ENCODE measurements around the gene IMMP2L.

The IMMP2L gene

DNA sequence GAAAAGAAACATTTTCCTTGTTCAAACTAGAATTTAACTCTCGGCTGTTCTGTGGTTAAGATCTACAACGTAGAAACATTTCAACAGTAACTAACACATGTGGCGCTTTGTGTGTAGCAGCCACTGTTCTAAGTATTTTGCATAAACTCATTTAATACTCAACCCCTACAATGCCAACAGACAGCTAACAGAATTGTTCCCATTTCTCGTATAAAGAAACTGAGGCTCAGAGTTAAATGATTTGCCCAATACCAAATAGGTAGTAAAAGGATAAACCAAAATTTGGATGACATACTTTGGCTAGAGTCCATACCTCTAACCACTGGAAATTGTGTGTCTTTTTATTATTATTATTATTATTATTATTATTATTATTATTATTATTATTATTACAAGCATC, 543.8 kb downstream of the IMMP2L start:
- DNase-seq: no peak

DNA sequence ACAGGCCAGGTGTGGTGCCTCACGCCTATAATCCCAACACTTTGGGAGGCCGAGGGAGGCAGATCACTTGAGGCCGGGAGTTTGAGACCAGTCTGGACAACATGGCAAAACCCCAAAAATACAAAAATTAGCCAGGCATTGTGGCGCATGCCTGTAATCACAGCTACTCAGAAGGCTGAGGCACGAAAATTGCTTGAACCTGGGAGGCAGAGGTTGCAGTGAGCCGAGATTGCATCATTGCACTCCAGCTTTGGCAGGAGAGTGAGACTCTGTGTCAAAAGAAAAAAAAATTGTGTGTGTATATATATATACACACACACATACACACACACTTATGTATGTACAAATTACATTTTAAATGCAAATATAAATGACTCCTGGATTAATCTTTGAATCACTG, 548.2 kb downstream of the IMMP2L start:
- no peak for DNase-seq

DNA sequence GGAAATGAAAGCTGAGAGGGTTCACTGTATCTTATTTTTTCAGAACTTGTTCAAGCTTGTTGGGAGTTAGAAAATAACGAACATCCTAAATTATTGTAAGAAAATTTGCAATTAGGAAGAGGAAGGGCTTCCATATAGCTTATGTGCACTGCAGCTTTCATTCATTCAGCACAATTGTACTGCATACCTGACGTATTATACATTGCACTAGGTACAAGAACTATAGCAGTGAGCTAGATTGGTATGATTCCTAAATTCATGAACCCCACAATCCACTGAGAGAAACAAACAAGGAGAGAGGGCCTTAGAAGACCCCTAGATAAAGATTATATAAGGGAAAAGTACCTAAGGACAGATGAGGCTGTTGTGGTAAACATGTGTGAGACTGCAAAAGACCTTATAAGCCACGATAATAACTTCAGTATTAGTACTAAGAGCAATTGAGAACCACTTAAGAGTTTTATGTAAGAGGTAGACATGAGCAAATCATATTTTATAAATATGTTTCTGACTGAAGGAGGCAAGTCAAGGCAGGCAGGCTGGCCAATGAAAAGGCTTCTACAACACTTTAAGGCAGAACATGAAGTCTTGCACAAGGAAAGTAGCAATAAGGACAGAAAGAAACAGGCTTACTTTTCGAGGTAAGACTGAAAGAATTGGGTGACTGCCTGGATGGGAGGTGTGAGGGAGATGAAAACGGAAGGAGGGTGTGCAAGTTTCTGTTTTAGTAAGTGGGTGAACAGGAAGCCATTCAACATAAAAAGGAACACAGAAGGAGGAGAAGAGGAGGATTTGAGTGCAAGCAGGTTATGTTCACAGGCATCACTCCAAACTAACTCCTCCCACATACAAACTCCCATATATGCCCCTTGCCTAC, 549.3 kb downstream of the IMMP2L start:
- DNase-seq: no peak

- DNase-seq: no peak
Observed at GRCh38 chr7:111012149-111012548, 550.1 kb downstream of the IMMP2L start.

- no peak for DNase-seq
Observed at GRCh38 chr7:111011520-111011919, 550.8 kb downstream of the IMMP2L start.

GRCh38 chr7:111010798-111011197, 551.5 kb downstream of the IMMP2L start:
- DNase-seq: no peak

GRCh38 chr7:111009526-111010040, 552.7 kb downstream of the IMMP2L start:
- no peak for DNase-seq

GRCh38 chr7:111006691-111007090, 555.6 kb downstream of the IMMP2L start:
- no peak for DNase-seq

- no peak for DNase-seq
Observed at GRCh38 chr7:111006040-111006439, 556.3 kb downstream of the IMMP2L start.

GRCh38 chr7:111005445-111005844, 556.8 kb downstream of the IMMP2L start:
- no peak for DNase-seq

GRCh38 chr7:111004310-111004901, 557.9 kb downstream of the IMMP2L start:
- no peak for DNase-seq

DNA sequence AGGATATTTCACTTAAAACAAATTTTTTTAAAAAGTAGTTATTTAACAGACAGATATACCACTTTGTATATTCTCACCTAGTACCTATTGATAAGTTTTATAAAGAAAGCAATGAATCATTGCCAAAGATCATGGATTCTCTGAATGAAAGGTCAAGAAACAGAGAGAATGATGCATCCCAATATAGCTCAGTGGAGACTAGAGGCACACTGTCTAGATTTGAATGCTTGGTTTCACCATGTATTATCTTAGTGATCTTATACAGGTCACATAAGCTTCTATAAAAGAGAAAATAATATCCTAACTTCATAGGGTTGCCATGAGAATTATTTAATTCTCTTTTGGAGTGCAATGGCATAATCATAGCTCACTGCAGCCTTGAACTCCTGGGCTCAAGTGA, 558.4 kb downstream of the IMMP2L start:
- DNase-seq: no peak

- no peak for DNase-seq
Observed at GRCh38 chr7:110994028-110994967, 568.0 kb downstream of the IMMP2L start.

DNA sequence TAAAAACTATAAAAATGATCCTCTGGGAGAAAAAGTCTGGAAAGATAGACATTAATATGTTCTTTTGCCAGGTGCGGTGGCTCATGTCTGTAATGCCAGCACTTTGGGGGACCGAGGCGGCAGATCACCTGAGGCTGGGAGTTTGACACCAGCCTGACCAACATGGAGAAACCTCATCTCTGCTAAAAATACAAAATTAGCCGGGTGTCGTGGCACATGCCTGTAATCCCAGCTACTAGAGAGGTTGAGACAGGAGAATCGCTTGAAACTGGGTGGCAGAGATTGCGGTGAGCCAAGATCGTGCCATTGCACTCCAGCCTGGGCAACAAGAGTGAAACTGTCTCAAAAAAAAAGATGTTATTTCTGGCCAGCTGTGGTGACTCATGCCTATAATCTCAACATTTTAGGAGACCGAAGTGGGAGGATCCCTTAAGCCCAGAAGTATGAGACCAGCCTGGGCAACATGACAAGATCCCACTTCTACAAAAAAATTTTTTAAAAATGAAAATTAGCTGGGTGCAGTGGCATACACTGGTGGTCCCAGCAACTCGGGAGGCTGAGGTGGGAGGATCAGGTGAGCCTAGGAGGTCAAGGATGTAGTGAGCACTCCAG, 573.3 kb downstream of the IMMP2L start:
- DNase-seq: no peak

GRCh38 chr7:110988348-110988747, 573.9 kb downstream of the IMMP2L start:
- DNase-seq: no peak

DNA sequence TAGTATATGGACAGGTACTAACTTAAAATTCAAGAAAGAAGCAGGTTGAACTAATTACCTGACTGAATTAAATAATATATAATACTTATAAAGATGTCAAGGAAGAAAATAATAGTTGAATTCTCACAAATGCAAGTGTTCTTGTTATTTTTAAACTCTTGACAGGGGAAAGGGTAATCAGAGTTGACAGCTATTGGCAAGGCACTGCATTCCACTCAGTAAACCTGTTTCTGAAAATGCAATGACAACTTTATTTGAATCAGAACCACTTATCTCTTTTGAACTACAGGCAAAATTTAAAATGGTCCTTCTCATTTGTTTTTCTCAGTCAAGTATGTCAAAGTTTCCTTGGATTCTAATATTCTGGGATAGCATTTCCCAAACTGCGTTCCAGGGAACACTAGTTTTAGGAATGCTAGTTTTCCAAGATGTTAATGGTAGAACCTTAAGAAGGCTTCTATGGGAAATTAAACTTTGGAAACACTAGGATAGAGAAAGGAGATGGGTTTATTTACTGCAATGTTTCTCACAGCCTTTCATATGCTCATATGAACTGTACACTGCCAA, 575.1 kb downstream of the IMMP2L start:
- no peak for DNase-seq

DNA sequence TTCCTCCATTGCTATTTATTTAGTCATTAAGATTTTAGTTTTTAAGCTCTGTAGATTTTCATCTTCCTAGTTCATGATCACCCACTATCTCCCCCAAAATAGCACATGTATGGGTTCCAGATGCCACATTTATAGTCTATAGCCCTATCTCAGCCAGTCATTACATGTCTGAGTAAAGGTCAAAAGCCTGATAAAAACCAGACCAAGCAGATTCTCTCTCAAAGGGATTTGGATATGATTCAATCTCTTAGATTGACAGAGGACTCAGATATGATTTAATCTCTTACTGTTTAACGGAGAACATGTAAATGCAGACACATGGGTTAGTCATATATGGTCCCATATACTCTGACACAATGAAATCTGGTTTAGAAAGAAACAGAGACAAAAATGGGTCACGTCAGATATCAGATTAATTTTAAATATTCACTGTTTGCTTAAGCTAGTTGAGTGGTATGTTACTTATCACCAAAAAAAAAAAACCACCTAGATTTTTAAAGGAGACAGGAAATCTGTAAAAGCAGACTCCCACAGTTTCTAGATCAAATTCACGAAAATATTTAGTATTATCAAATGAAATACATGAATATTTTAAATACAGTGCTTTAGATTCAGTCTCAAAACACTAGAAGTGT, 578.4 kb downstream of the IMMP2L start:
- no peak for DNase-seq

DNA sequence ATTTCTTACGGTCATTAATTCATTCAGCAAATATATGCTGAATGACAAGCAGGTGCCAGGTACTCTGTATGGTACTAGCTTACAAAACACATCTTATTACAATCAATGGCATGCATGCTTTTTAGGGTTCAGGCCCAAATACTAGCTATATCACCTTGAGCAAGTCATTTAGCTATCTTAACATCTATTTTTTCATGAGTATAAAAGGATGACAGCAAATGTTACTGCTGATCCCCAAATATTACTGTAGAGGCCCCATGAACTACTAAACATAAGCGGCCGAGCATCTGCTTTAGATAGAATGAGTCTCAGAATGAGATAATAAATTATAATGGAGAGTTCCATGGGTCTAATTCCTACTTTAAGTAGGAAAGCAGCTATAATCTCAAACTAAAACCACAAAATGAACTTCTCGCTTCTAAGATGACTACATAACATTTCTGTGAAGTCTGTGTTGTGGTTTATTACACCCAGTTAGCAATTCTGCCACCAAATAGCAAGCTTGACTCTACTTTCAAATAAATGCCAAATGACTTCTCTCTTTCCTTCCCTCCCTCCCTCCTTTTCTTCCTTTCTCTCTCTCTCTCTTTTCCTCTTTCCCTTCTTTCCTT, 585.1 kb downstream of the IMMP2L start:
- DNase-seq: no peak

DNA sequence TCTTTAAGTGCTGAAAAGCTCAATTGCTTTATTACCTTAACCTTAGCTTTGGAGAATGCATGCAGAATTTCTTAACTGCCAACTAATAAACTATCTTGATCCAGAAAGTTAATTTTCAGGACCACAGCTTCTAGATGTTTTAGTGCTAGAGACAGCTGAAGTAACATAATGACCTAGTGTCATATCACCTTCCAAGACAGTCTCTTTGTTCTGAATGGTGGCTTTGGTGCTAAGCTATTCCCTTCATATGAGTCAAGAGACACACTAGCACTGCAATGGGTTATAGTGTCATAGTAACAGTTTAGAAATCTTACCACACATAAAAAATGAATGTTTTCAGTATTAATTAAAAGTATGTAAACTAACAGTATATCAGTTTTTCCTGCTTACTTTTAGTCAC, 586.8 kb downstream of the IMMP2L start:
- DNase-seq: no peak

DNA sequence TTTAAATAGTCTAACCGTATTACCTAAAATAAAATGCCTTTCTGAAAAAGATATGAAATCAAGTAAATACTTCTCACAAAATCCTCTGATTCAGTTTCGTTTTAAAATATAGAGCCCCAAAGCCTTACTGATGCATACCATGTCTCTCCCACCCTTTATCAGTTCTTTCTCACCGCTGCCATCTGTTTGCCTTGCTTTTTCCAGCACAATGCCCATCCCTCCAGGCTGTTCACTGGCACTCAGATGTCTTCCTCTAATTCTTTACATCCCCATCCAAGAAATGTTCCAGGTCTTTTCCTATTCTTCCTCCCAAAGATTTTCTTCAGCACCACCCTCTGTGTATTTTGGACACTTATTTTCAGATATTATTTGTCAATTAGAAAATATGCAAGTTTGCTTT, 587.9 kb downstream of the IMMP2L start:
- DNase-seq: no peak

DNA sequence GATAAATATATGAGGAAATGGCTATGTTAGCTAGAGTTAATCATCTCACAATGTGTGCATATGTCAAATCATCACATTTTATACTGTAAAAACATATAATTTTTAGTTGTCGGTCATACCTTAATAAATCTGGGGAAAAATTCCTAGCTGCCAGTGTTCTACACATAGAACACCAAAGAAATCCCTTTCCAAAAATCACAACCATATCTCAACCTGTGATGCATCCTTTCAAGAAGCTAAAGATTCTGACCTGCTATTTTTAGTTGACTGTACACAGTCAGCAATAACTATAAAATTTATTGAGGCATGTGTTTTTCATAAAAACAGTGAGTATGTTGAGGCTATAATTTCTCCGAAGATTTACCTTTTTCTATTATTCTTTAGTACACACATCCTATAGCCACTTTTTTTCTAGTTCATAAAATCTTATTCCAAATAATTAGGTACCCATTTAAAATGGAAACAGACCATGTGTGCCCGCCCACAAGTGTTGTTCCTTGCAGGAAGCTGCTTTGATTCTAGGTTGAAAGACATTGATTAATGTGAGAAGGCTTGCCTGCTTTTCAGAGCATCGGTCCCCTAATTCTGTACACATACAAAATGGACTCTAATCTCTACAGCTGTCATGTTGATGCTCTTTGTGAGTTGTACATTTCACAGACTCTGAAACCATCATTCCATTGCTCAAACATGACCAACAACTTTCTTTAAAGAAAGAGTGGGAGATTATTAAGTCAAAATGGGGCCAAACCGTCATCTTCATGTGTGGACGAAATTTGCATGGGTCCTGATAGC, 588.9 kb downstream of the IMMP2L start:
- no peak for DNase-seq

All from NCI-H526 treated with DMSO at 0.1 percent for 48 hours (cell line).